Activated CD8-positive, alpha-beta memory T cell treated with anti-CD3 and anti-CD28 coated beads for 24 hours (primary cell): ENCODE results near the gene NELL1.
"Not testable (repeated sequence)": the region's sequence is repeated elsewhere in the genome, so short reads cannot be mapped to it uniquely, and the experiment has no call there.

ENCODE experiments used
- DNase-seq: peaks from one replicate; pipeline ENCODE4 v3.0.0-alpha.2; 2020

The NELL1 gene

GRCh38 chr11:21258414-21258813 is 589.0 kb downstream of the NELL1 start:
- DNase-seq = no peak

GRCh38 chr11:21260101-21260500 is 590.7 kb downstream of the NELL1 start:
- DNase-seq = no peak

GRCh38 chr11:21262992-21263391 is 593.6 kb downstream of the NELL1 start:
- no peak for DNase-seq

- DNase-seq = no peak
These were observed 594.7 kb downstream of the NELL1 start for GRCh38 chr11:21264125-21264524.

GRCh38 chr11:21268036-21268435 is 598.6 kb downstream of the NELL1 start:
- DNase-seq = no peak

- not testable (repeated sequence) for DNase-seq
These were observed 602.8 kb downstream of the NELL1 start for GRCh38 chr11:21272139-21272538.

GRCh38 chr11:21278840-21279239 is 609.5 kb downstream of the NELL1 start:
- no peak for DNase-seq

- DNase-seq = no peak
These were observed 615.7 kb downstream of the NELL1 start for GRCh38 chr11:21285104-21285503.

GRCh38 chr11:21289686-21290085 is 620.3 kb downstream of the NELL1 start:
- DNase-seq = no peak

GRCh38 chr11:21295508-21295907 is 626.1 kb downstream of the NELL1 start:
- DNase-seq = no peak

- DNase-seq = no peak
These were observed 632.6 kb downstream of the NELL1 start for GRCh38 chr11:21301981-21302380.

- no peak for DNase-seq
These were observed 637.5 kb downstream of the NELL1 start for GRCh38 chr11:21306739-21307358.

- no peak for DNase-seq
These were observed 638.5 kb downstream of the NELL1 start for GRCh38 chr11:21307874-21308273.

- DNase-seq = no peak
These were observed 647.2 kb downstream of the NELL1 start for GRCh38 chr11:21316591-21316990.

- no peak for DNase-seq
These were observed 651.7 kb downstream of the NELL1 start for GRCh38 chr11:21321072-21321471.

GRCh38 chr11:21321530-21321929 is 652.1 kb downstream of the NELL1 start:
- no peak for DNase-seq

- no peak for DNase-seq
These were observed 654.2 kb downstream of the NELL1 start for GRCh38 chr11:21323617-21324016.

- no peak for DNase-seq
These were observed 673.8 kb downstream of the NELL1 start for GRCh38 chr11:21343204-21343603.

- DNase-seq = no peak
These were observed 677.0 kb downstream of the NELL1 start for GRCh38 chr11:21346361-21346760.

GRCh38 chr11:21350613-21351012 is 681.2 kb downstream of the NELL1 start:
- DNase-seq = no peak

- DNase-seq = no peak
These were observed 684.0 kb downstream of the NELL1 start for GRCh38 chr11:21353425-21353824.

GRCh38 chr11:21364866-21365624 is 695.7 kb downstream of the NELL1 start:
- DNase-seq = no peak

- DNase-seq = no peak
These were observed 700.6 kb downstream of the NELL1 start for GRCh38 chr11:21369947-21370346.

- DNase-seq = no peak
These were observed 701.7 kb downstream of the NELL1 start for GRCh38 chr11:21371044-21371443.

- DNase-seq = no peak
These were observed 703.3 kb downstream of the NELL1 start for GRCh38 chr11:21372672-21373071.
